HUDEP-2 (cell line): Measurements from ENCODE around the gene GATA2.

ENCODE experiments used
- DNase-seq, 76 experiments: peaks; one replicate each; lab custom pipeline; 2025; ENCODE audit not compliant: unreplicated experiment in 76 of 76; lab: John Stamatoyannopoulos, UW

The GATA2 gene

DNA sequence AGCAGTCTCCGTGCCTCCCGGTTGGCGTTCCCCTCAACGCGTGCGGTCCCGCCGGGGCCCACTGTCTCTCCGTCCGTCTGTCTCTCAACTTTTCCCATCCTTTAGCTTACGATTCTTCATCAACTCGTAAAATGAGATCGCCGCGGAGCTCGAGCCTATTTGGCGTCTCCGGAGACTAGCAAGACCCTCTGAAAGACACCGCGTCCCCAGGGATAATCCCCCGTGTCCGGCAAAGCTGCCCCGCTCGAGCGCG lies 3.4 kb downstream of the GATA2 start:
- DNase-seq, result peak in 2 of 76 experiments; percentile 53 to 55

DNA sequence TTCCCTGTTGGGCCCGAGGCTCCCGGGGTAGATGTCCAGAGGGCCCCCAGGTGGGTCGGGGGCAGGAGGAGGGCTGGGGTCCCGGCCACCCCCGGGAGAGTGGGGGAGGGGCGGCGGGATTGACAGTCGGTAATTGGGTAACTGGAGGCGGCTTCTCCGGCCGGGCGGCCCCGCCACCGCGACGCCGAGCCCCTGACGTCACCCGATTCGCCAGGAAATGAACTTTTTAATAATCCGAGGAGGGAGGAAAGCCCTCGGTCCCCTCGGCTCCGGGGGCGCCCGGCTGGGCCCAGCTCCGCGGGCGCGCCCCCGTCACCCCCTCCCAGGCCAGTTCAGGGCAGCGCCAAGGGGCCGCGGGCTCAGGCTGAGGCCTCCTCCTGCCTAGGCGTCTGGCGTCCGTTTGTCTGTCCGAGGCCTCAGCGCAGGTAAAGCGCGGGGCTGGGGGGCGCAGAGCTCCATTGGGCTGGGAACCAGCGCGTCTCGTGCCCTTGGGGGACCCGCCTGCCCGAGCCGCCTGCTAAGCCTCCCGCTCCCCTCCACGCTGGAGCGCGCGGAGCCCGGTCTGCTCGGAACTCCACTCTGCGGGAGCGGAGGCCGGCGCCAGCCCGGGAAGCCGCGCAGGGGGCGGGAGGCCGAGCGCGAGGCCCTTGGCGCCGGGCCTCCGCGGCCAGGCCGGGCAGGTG lies 3.9 kb downstream of the GATA2 start:
- peak in 67 of 76 experiments; percentile 25 to 77 (median 57) for DNase-seq

DNA sequence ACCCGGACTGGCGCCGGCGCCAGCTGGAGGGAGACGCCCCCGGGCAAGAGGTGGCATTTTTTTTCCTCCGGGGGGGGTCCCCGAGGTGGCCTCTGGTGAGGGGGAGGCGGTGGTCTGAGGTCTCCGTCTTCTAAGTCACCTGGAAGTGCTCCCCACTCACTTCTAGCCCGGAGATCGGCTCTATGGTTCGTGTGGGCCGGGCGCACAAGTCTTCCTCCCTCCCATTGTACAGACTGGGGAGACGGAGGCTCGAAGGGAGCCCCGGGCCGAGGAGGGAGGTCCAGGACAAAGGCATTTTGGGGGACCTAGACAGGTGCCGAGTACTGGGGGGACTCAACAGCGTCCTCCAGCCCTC lies 4.4 kb downstream of the GATA2 start:
- DNase-seq, result peak in 49 of 76 experiments; percentile 25 to 81 (median 60)

DNA sequence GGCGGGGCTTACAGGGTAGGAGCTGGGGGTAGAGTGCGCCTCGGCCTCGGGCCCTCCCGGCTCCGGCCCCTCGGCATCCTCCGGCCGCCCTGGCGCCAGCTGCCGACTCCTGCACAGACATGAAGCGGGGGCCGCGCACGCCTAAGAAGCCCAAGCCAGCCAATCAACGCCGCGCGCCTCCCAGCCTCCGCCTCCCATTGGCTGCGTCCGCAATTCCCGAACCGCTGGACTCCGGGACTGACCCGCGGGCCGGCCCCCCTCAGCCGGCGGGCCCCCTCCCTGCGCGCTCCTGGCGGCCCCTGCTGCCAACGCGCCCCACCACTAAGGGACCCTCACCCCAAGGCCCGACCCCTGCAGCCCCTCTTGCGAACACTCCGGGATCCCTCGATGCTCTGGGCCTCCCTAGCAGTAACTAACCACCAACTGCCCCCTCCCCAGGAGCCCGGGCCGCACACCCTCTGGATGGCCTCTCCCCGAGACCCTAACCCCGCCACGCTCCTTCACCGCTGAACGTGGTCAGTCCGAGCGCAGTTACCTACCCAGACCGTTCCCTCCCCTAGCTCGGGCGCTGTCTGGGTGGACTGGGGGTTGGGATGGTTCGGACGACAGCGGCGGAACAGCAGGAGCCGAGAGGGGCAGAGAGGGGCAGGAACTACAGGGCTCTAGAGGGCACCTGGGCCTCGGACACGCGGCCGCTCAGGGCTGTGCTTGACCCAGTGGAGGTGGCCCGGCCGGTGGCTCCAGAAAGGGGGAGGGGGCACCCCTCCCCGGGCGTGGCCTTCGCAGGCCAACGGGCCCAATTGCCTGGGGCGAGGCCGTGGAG lies 5.0 kb downstream of the GATA2 start:
- peak in 72 of 76 experiments; percentile 31 to 88 (median 74) for DNase-seq

DNA sequence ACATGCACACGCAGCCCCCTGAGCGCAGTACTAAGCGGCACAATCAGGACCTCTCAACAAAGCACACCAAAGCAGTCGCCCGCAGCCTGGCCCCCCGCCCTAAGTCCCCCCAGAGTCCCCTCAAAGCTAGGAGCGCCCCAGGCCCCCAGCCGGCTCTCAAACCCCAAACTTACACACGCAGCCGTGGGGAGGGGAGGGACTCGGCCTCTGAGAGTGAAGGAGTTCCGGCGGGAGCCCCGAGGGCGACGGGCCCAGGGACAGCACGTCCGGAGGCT lies 5.5 kb downstream of the GATA2 start:
- no peak for DNase-seq

DNA sequence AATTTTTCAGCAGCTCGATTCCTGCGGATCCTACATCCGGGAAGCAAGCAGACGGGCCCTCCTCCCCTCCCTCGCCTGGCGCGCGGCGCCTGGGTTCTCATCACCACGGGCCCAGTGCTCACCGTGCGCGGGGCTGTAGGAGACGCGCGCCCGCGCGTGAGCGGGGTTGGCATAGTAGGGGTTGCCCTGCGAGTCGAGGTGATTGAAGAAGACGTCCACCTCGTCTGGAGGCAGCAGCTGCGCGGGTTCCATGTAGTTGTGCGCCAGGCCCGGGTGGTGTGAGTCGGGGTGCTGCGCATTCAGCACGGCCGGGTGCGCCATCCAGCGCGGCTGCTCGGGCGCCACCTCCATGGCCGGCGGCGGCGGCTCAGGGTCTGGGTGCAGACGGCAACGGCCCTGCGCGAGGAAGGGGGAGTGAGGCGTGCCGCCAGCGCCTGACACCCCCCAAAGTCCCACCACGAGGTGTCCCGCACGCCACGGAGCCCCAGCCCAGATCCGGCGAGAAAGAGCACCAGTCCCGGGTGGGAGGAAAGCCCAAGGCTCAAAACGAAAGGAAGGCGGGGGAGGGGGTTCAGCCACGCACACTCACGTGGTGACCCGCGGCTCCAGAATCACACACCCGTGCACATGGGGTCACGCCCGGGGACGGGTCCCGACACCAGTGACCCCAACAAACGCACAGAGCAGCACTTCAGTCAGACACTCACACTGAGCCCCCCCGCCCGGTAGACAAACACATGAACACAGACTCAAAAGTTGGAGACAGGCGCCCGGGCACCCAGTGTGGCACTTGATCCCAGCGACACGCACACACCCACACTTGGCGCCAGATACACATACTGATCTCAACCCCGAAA lies 6.1 kb downstream of the GATA2 start:
- peak in 49 of 76 experiments; percentile 12 to 78 (median 46) for DNase-seq

DNA sequence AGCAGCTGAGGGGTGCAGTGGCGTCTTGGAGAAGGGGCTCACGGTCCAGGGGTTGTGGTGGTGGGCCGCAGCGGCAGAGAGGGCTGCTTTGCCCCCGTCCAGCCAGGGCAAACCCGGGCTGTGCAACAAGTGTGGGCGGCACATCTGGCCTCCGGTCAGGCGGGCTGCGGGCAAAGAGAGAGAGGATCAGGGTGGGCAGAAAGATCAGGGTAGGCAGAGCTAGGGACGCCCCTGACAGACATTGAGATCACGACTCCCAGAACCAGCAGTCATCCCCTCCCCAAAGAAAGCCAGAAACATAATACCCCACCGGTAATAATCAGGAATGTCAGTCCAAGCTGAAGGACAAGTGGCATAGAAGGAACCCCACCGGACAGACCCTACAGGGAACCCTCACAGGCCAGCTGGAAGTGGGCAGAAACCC lies 6.8 kb downstream of the GATA2 start:
- DNase-seq, result peak in 8 of 76 experiments; percentile 1 to 56 (median 32)

DNA sequence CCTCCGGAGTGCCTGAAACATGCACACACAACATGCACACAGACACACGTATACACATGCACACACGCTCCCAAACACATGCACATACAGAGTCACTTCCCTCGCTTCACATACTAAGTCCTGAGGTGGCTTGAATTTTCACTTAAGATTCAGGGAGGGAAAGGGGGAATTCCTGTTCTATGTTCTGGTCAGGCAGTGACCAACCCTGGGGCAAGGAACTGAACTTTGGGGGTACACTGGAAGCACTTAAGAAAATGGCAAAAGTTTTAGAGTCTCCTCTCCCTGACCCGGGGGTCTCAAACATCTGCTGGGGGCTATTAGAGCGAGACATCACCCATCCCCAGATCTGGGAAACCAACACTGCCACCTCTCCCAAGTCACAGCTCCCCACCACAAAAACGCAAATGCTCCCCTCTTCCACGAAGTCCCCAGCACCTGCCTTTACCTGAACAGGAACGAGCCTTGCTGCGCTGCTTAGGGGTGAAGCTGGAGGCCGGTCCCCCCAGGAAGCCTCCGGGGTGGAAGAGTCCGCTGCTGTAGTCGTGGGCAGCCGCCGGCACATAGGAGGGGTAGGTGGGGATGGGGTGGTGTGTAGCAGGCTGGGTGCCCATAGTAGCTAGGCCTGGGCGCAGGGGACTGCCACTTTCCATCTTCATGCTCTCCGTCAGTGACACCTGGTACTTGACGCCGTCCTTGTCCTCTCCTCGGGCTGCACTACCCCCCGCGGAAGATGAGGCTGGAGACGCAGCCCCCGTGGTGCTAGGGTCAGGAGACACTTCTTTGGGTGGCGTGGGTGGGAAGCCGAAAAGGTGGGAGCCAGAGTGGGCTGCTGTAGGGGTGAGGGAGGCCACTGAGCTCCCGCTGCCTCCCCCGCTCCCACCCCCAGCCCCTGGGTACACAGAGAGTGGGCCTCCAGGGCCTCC lies 7.5 kb downstream of the GATA2 start:
- DNase-seq, result peak in 1 of 76 experiments; percentile 16

DNA sequence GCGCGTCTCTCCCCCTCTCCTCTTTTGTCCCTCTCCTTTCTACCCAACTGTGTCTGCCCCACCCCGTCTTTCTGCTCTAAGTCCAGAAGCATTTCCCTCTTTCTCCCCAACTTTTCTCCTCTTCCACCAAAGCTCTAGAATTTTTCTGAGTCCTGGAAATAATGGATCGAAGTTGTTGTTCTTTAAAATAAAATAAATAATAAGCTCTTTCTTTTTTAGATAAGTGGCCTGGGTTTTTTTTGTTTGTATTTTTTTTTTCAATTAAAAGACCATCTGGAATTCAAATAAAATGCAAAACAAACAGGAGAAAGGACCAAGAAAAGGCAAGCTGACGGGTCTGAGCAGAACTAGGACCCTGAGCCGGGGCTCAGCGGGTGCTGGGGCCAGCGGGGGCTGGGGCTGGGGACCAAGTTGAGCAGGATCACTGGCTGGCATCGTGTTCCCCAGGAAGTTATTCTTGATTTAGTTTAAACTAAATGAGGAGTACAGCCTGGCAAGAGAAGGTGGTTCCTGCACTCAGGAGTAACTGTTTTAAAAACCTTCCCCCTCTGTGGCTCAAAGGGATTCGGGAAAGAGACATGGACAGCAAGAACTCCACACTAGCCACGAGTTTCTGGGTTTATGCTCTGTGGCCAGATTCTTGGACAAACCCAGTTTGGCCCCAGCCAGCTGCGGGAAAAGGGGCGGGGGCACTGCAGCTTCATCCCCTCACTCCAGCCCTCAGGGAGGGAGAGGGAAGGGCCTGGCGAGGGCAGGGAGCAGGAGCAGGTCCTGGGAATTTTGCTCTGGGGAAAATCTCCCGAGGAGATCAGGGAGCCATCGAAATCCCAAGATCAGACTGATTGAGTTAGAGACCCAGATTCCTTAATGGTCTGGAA lies 8.4 kb downstream of the GATA2 start:
- peak in 4 of 76 experiments; percentile 10 to 31 (median 18) for DNase-seq

DNA sequence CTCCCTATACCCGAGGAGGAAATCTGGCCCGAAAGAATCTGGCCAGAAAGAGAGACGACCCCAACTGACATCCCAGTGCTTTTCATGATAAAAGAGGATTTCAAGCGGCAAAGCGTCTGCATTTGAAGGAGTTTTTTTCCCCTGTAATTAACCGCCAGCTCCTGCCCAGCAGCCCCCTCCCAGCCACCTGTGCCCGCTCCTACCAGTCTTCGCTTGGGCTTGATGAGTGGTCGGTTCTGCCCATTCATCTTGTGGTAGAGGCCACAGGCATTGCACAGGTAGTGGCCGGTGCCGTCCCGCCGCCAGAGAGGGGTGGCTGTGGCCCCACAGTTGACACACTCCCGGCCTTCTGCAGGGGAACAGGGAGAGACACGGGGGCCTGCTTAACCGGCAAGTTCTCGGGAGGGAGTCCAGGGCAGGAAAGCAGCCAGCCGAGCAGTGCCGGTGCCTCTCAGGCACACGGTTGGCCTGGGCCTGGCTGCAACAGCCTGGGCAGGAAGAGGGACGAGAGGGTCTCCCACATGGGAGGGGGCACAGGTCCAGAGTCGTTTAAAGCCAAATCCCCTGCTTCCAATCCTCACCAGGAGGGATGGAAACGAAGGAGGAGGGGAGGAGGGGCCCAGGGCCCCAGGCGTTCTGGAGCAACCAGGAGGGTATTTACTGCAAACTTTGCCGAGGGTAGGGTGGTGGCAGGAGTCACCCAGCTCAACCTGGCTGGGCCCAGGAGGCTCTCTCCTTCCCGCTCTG lies 9.2 kb downstream of the GATA2 start:
- DNase-seq, result peak in 18 of 76 experiments; percentile 24 to 60 (median 39)

DNA sequence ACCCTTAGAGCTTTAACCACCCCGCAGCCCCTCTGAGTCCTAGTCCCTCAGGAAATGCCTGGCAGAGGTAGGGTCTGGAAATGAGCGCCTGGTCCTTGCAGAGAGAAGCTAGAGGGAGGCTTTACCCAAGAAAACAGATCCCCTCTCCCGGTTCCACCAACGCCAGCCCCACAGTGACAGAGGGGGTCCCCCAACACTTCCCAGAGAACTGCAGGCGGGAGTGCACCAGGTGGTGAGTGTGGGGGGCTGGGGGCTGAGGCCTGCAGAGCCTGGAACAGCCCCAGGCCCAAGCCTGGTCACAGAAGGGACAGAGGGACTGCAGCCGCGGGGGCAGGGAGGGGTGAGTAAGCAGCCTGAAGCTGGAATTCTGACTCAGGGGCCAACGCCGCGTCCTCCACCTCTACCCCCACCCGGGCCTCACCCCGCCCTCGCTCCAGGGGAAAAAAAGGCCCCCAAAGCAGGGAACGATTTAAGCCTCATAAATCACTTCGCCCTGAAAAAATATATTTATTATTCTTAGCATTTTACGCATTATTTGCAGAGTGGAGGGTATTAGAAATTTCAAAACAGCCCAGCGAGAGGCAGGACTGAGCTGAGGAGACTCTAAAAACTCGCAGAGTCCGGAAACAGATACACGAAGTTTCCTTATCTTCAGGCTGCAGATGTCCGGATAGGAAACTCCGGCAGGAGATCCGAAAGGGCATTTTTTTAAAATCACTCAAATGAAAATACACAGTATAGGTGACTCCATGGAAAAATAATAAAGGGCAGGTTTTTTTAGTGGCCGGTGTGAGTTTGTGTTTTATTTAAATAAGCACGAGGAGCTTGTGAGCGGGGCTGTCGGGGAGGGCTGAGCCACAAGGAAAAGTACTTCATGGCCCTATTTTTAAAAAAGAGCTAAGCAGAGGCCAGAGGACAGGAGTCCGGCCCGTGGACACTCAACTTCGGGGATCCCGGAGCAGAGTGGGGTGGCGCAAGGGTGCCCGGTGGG lies 10.0 kb downstream of the GATA2 start:
- peak in 69 of 76 experiments; percentile 24 to 88 (median 62) for DNase-seq

DNA sequence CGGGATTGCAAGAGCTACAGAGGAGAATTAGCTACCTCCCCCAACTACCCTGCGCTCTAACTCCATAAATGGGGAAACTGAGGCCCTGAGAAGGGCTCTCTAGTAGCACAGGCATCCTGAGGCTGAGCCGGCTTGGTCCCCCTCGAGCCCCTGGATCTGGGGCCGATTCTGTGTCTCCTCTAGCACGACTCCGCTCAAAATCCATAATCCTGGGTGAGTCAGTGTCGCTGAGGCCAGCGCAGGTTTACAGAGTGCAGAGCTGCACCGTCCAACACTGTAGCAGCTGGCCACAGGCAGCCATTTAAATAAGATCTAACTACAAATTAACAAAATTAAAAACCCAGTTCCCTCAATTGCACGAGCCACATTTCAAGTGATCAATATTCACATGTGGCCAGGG lies 10.8 kb downstream of the GATA2 start:
- DNase-seq, result no peak

DNA sequence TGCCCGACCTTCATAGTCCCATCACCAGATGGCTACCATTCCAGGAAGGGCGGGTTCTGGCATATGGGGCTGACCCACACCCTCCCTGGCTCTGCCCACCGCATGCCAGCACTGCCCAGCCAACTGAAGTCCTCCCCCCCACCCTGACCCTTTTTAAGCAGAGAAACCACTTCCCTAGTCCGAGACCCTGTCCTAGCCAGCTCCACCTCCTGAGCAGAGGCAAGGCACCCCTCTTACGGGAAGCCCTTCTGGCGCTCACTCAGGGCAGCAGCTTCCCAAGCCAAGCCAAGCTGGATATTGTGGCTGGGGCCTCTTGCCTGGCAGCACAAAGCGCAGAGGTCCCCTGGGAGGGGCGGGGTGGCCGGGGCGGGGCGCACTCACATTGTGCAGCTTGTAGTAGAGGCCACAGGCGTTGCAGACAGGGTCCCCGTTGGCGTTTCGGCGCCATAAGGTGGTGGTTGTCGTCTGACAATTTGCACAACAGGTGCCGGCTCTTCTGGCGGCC lies 11.5 kb downstream of the GATA2 start:
- peak in 11 of 76 experiments; percentile 1 to 45 (median 23) for DNase-seq

DNA sequence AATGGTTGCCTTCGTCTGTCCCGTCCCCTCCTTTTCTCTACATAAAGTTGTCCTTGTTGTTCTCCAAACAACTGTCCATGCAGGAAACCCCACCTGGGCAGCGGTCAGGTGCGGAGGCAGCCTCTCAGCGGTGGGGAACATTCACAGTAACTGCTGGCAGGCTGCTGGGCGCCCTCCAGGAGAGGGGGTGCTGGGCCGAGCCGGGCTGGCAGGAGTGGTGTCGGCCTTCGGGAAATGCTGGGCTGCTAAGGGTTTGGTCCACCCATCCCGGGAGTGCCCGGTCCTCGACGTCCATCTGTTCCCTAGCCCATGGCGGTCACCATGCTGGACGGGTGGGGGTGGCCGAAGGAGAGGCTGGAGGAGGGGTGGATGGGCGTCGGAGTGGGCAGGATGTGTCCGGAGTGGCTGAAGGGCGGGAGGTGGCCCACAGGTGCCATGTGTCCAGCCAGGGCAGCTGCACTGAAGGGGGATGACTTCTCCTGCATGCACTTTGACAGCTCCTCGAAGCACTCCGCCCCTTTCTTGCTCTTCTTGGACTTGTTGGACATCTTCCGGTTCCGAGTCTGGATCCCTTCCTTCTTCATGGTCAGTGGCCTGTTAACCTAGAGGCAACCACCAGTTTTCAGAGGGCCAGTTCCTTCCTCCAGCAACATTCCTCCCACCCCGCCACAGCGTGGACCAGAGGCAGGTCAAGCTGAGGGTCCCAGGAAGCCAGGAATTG lies 12.1 kb downstream of the GATA2 start:
- no peak for DNase-seq

DNA sequence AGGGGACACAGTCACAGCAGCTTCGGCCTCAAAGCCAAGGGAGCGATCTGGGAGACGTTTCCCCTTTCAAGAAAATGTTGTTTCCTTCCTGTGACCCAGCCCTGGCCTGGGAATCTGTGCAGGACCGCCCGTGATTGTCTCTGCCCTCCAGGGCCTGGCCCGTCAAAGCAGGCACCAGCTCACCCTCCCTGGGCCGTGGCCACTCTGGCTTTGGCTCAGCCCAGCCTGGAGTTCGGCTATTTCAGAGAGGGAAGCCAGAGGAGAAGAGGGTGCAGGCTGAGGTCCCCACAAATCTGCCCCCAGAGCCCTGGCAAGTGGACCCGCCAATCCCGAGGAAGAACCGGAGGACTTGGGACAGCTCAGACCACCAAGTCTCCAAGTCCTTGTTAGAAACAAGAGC lies 12.7 kb downstream of the GATA2 start:
- DNase-seq, result no peak

DNA sequence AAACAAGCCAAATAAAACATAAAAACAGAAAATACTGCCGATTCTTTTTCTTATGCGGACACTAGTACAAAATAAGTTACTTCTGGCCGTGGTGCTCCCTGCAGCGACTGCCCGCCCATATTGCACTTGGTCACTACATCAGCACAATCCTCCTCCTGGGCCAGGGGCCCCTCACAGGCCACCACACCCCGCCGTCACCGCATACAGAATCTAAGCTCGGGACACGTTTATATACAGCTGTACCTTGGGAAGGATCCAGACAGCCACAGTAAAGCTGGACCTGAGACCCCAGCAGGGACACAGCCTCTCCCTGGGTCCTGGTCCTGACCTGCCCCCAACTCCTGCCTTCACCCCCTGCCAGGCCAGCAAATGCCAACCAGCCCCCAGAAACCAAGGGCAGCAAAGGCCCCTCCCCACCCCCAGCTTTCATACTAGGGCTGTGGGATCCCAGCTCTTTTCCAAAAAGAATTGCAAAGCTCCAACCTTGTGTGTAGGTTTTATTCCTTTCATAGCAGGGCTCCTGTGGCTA lies 13.4 kb downstream of the GATA2 start:
- DNase-seq, result peak in 1 of 76 experiments; percentile 24
